Esophagus (tissue), 2 donors: ENCODE results near the gene CASZ1. TPM values are rescaled to one million over a fixed set of nuclear protein-coding genes. Genes with fewer than 3 reads are reported as not detected.

Experiments
- H3K27ac ChIP-seq, 2 donors: one replicate each; pipeline ENCODE4 v1.5.1; 2013; ENCODE audit warnings: low read depth in 2 of 2, mild to moderate bottlenecking in 2 of 2, inconsistent platforms in 1 of 2, low read length in 1 of 2, moderate library complexity in 1 of 2
- H3K27me3 ChIP-seq, 2 donors: one replicate each; pipeline ENCODE4 v1.6.1; 2013; ENCODE audit warnings: low read length in 2 of 2, control low read depth in 1 of 2, mild to moderate bottlenecking in 1 of 2; ENCODE audit not compliant: insufficient read depth in 2 of 2, control insufficient read depth in 1 of 2
- H3K36me3 ChIP-seq, 2 donors: one replicate each; pipeline ENCODE4 v1.6.1; 2013; ENCODE audit warnings: low read length in 1 of 2; ENCODE audit not compliant: control insufficient read depth in 2 of 2, insufficient read depth in 2 of 2
- H3K4me1 ChIP-seq, 2 donors: one replicate each; pipeline ENCODE4 v1.6.1; 2013; ENCODE audit warnings: low read length in 1 of 2; ENCODE audit not compliant: control insufficient read depth in 2 of 2, insufficient read depth in 2 of 2
- H3K4me3 ChIP-seq, 2 donors: one replicate each; pipeline ENCODE4 v1.5.1; 2013; ENCODE audit warnings: low read length in 2 of 2, mild to moderate bottlenecking in 2 of 2, low read depth in 1 of 2, moderate library complexity in 1 of 2
- H3K9me3 ChIP-seq, 2 donors: one replicate each; pipeline ENCODE4 v1.6.1; 2013; ENCODE audit warnings: mild to moderate bottlenecking in 2 of 2, low read depth in 1 of 2, low read length in 1 of 2, moderate library complexity in 1 of 2; ENCODE audit not compliant: control insufficient read depth in 2 of 2, insufficient read depth in 1 of 2
- WGBS, 2 donors: extraction: QIAGEN DNeasy Blood & Tissue Kit; methylation state at CpG; one replicate each; pipeline ENCODE4 v1.1.7; 2013; 5-methylcytosine and 5-hydroxymethylcytosine counted together
- polyA plus RNA-seq, 2 donors: library from polyadenylated mRNA; stranded (reverse); fragments of 200-250 nt; gene quantifications; one replicate each; pipeline ENCODE4 v1.2.3, GENCODE V29; 2013
- donor health status: healthy with polysubstance abuse.
- donor health status: Bipolar disorder and iron deficiency.

Gene CASZ1
- polyA plus RNA-seq, 2 donors, result 10.8 to 18.1 TPM

GRCh38 chr1:10696977-10697376 is 99.5 kb downstream of the CASZ1 start:
- Histone ChIP-seq H3K9me3 (no peaks in the 10 kb centered on the region), H3K36me3 (peaks cover 0 to 3% of the 10 kb centered on the region in 2 donors), H3K27me3 (no peaks in the 10 kb centered on the region), H3K4me1 (peaks cover 5 to 30% of the 10 kb centered on the region in 2 donors), H3K27ac (no peak overlapping the region), H3K4me3 (no peak overlapping the region)
- WGBS, 2 donors, result 59 to 69% methylated on average over 7 of the region's 7 CpGs

GRCh38 chr1:10694633-10695627 is 101.5 kb downstream of the CASZ1 start:
- Histone ChIP-seq H3K36me3 (peaks cover 0 to 3% of the 10 kb centered on the region in 2 donors), H3K27me3 (no peaks in the 10 kb centered on the region), H3K4me1 (peaks cover 10 to 31% of the 10 kb centered on the region in 2 donors), H3K4me3 (peak overlapping the region; percentile 64 to 92), H3K9me3 (no peaks in the 10 kb centered on the region), H3K27ac (peak overlapping the region; percentile 93 to 95)
- 3 to 5% methylated on average over 70 to 125 of the region's 126 CpGs for WGBS, 2 donors

GRCh38 chr1:10694274-10694632 is 102.2 kb downstream of the CASZ1 start:
- Histone ChIP-seq H3K4me1 (peaks cover 10 to 37% of the 10 kb centered on the region in 2 donors), H3K9me3 (no peaks in the 10 kb centered on the region), H3K36me3 (peaks cover 0 to 3% of the 10 kb centered on the region in 2 donors), H3K27me3 (no peaks in the 10 kb centered on the region), H3K4me3 (peak overlapping the region; percentile 71 to 92), H3K27ac (peak overlapping the region; percentile 93 to 95)
- WGBS, 2 donors, result 0 to 1% methylated on average over 32 to 46 of the region's 46 CpGs

- H3K27ac ChIP-seq, result peak overlapping the region; percentile 93 to 95
- no peaks in the 10 kb centered on the region for H3K27me3 ChIP-seq
- peaks cover 14 to 33% of the 10 kb centered on the region in 2 donors for H3K4me1 ChIP-seq
- H3K9me3 ChIP-seq, result no peaks in the 10 kb centered on the region
- 1% methylated on average over 45 to 79 of the region's 79 CpGs for WGBS, 2 donors
- H3K4me3 ChIP-seq, result peak overlapping the region; percentile 71 to 92
- H3K36me3 ChIP-seq, result peaks cover 0 to 3% of the 10 kb centered on the region in 2 donors
Observed at GRCh38 chr1:10693497-10694273, 102.8 kb downstream of the CASZ1 start.

- H3K4me1 ChIP-seq, result peaks cover 18 to 36% of the 10 kb centered on the region in 2 donors
- peak overlapping the region; percentile 6 to 83 for H3K27ac ChIP-seq
- WGBS, 2 donors, result 37 to 49% methylated on average over 6 of the region's 6 CpGs
- H3K36me3 ChIP-seq, result peaks cover 0 to 6% of the 10 kb centered on the region in 2 donors
- peak overlapping the region in 1 of 2 donors; percentile 92 for H3K4me3 ChIP-seq
- H3K27me3 ChIP-seq, result no peaks in the 10 kb centered on the region
- no peaks in the 10 kb centered on the region for H3K9me3 ChIP-seq
Observed at GRCh38 chr1:10693152-10693496, 103.3 kb downstream of the CASZ1 start.

GRCh38 chr1:10692401-10693021 is 103.9 kb downstream of the CASZ1 start:
- Histone ChIP-seq H3K4me3 (peak overlapping the region in 1 of 2 donors; percentile 92), H3K27me3 (no peaks in the 10 kb centered on the region), H3K36me3 (peaks cover 0 to 6% of the 10 kb centered on the region in 2 donors), H3K4me1 (peaks cover 22 to 36% of the 10 kb centered on the region in 2 donors), H3K27ac (peak overlapping the region; percentile 6 to 83), H3K9me3 (no peaks in the 10 kb centered on the region)
- WGBS, 2 donors, result 41 to 54% methylated on average over 13 of the region's 13 CpGs

- 63 to 88% methylated on average over 1 of the region's 1 CpG for WGBS, 2 donors
- Histone ChIP-seq H3K27me3 (no peaks in the 10 kb centered on the region), H3K4me1 (peaks cover 22 to 40% of the 10 kb centered on the region in 2 donors), H3K9me3 (no peaks in the 10 kb centered on the region), H3K36me3 (peaks cover 0 to 6% of the 10 kb centered on the region in 2 donors), H3K27ac (peak overlapping the region; percentile 35 to 75), H3K4me3 (no peak overlapping the region)
Observed at GRCh38 chr1:10691740-10692125, 104.7 kb downstream of the CASZ1 start.

GRCh38 chr1:10691075-10691739 is 105.2 kb downstream of the CASZ1 start:
- Histone ChIP-seq H3K36me3 (peaks cover 0 to 8% of the 10 kb centered on the region in 2 donors), H3K27me3 (no peaks in the 10 kb centered on the region), H3K4me3 (no peak overlapping the region), H3K9me3 (no peaks in the 10 kb centered on the region), H3K27ac (peak overlapping the region in 1 of 2 donors; percentile 75), H3K4me1 (peaks cover 22 to 45% of the 10 kb centered on the region in 2 donors)
- 88 to 94% methylated on average over 17 of the region's 17 CpGs for WGBS, 2 donors

- H3K4me3 ChIP-seq, result no peak overlapping the region
- H3K4me1 ChIP-seq, result peaks cover 22 to 44% of the 10 kb centered on the region in 2 donors
- H3K27me3 ChIP-seq, result no peaks in the 10 kb centered on the region
- 94 to 96% methylated on average over 17 of the region's 17 CpGs for WGBS, 2 donors
- peaks cover 0 to 8% of the 10 kb centered on the region in 2 donors for H3K36me3 ChIP-seq
- no peaks in the 10 kb centered on the region for H3K9me3 ChIP-seq
- peak overlapping the region in 1 of 2 donors; percentile 78 for H3K27ac ChIP-seq
Observed at GRCh38 chr1:10690484-10690883, 106.0 kb downstream of the CASZ1 start.
